ENCODE data around the gene MALRD1.

DNA sequence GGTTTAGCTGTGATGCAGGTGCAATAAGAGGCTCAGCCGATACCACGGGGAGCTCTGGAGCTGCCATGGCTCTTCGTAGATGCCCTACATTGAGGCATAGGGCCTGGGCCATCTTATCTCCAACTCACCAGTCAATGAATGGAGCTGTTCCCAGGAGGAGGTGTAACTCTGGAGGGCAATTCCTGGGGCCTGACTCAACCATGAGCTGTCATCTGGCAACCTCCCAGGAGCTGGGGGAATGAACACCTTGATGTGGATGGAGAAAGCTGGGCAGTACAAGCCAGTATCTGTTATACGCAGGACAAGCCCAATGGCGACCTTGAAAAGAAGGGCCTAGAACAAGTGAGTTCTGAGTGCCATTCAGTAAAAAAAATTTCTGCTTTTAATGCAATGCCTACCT is 543.7 kb downstream of the MALRD1 start:
- TF ChIP-seq SIN3A (IDR thresholded peaks at IDR 0.05; ENCODE audit: borderline replicate concordance, insufficient read depth, low read length) (no peak), POLR2AphosphoS5 (IDR thresholded peaks at IDR 0.05; ENCODE audit: low read depth, low read length) (no peak), TAF1 (IDR thresholded peaks at IDR 0.05; ENCODE audit: borderline replicate concordance, insufficient read depth, low read length) (no peak), REST (IDR thresholded peaks at IDR 0.05; ENCODE audit: insufficient read depth in 1 of 2, low read depth in 2 of 2, low read length in 2 of 2) (no peak)

All from PFSK-1 (cell line).